Diencephalon (tissue), 1 donor: Measurements from ENCODE around the gene NKD2. TPM values are rescaled to one million over a fixed set of nuclear protein-coding genes. Genes with fewer than 3 reads are reported as not detected.

ENCODE experiments used
- small RNA-seq: library from RNA; depleted of rRNA; stranded (forward); fragments of <200 nt; gene quantifications from one replicate; pipeline ENCODE3, GENCODE V24; 2014
- total RNA-seq: library from RNA; depleted of rRNA; stranded (reverse); fragments of >200 nt; gene quantifications from one replicate; pipeline ENCODE4 v1.2.3, GENCODE V29; 2014

NKD2 gene
- total RNA-seq, result 5.3 TPM

GRCh38 chr5:1008451-1009358, at the start of gene NKD2:
Gene NKD2, plus strand, starts transcription at chr5:1008802. Its CDS starts 256 bp downstream, at chr5:1009058.

Small RNA genes within 50 kb of the gene (small RNA-seq; reads per million reads assigned to genes)
- not detected for gene MIR4635

Other genes starting within 250 kb of the NKD2 start
- gene ZDHHC11B, start 224.1 kb upstream of the NKD2 start, total RNA-seq, result 7.6 TPM
- gene ZDHHC11, start 157.8 kb upstream of the NKD2 start, total RNA-seq, result 10.4 TPM
- gene BRD9, start 116.0 kb upstream of the NKD2 start, total RNA-seq, result 42.0 TPM
- gene TRIP13, start 115.9 kb upstream of the NKD2 start, total RNA-seq, result 8.8 TPM
- 10.6 TPM for gene SLC12A7, start 103.3 kb downstream of the NKD2 start, total RNA-seq
- not detected for gene SLC6A19, start 192.8 kb downstream of the NKD2 start, total RNA-seq
- not detected for gene SLC6A18, start 216.6 kb downstream of the NKD2 start, total RNA-seq